GM10847 (cell line): ENCODE data around the gene PPARGC1A.

ENCODE experiments used
- POLR2A ChIP-seq: IDR thresholded peaks from 2 replicates; pipeline ENCODE4 v1.6.1; 2011; ENCODE audit not compliant: insufficient read length; ENCODE audit errors: extremely low read depth

Gene PPARGC1A

DNA sequence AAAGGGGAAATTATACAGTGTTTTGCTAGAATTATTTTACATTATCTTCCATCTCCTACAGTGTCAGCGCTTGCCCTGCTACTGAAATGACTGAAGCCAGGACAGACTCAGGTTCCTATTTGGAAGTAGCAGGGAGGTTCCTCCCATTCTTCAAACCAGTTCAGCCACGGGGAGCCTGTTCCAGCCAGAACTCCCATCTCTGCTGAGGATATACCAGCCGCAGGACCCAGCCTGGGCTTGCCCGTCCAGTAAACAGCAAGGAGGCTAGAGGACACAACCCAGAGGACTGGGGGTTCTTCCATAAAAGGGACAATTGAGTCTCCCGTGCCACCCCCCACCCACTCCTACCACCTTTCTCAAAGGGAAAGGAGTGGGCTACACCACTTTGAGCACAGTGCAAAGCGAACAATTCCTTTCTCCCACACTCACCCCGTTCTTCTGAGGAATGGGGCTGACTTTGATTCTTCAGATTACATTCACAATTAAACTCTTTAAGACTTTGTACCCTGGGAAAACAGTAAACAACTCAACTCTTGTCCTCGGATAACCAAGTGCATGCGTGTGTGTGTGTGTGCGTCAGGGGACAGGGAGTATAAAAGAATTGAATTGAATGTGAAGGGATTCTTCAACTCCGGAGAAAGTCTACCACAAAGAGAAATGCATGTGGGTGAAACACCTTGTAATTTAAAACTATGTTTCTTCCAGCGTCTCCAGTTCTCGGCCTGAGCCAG lies 31.0 kb upstream of the PPARGC1A start:
- no peak for TF ChIP-seq POLR2A

DNA sequence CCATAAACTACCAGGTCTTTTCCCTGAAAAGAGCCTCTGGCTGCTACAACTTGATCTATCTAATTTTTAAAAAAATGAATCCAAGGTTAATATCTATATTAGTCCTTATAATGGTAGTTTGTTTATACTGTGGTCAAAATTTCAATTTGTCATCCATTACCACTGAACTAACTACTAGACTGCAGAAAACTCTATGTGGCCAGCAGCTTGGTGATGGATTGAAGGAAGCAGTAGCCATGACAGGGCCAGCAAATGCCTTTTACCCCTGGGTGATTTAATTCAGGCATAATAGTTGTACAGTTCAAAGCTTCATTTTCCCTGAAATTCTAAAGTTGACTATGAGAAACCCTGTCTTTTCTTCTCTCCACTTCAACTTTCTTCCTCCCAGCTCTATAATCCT lies 30.4 kb upstream of the PPARGC1A start:
- no peak for TF ChIP-seq POLR2A

DNA sequence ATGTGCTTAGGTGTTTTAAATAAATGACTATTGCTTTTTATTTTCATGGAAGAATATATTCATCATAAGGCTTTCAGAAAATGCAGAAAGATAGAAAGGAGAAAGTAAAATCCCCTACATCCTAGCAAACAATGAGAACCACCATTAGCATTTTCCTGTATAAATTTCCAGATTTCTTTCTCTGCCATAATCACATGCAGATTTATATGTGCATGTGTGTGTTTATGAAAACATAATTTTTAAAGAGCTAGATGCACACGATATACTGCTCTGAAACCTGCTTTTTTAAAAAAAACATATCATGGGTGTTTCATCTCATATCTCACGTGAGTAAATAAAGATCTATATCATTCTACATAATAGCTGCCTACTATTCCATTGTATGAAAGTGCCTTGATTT lies 26.4 kb upstream of the PPARGC1A start:
- TF ChIP-seq POLR2A = no peak

DNA sequence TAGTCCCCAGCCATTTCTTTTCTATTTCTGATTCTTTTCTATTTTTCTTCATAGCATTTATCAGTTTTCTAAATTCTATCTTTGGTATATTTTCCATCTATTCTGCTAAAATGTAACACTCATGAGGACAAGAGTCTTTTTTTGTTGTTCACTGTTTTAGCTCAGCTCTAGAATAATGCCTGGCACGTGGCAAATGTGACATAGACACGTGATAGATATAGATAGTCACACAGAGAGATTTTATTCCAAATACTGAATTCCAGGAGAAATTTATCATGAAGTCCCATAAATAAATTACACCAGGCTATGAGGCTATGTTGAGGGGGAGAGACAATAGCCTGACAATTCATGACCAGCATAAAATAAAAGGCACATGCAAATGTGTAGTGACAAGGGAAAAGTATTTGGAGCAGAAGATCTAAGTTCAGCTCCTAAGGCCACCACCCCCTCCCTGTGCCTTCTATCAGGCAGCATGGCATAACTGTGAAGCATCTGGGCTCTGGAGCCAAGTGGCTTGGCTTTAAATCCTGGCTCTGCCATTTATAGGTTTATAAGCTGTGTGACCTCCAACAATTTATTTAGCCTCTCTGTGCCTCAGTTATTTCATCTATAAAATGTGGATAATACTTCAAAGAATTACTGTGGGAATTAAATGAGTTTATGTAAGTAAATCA lies 25.7 kb upstream of the PPARGC1A start:
- TF ChIP-seq POLR2A = no peak

DNA sequence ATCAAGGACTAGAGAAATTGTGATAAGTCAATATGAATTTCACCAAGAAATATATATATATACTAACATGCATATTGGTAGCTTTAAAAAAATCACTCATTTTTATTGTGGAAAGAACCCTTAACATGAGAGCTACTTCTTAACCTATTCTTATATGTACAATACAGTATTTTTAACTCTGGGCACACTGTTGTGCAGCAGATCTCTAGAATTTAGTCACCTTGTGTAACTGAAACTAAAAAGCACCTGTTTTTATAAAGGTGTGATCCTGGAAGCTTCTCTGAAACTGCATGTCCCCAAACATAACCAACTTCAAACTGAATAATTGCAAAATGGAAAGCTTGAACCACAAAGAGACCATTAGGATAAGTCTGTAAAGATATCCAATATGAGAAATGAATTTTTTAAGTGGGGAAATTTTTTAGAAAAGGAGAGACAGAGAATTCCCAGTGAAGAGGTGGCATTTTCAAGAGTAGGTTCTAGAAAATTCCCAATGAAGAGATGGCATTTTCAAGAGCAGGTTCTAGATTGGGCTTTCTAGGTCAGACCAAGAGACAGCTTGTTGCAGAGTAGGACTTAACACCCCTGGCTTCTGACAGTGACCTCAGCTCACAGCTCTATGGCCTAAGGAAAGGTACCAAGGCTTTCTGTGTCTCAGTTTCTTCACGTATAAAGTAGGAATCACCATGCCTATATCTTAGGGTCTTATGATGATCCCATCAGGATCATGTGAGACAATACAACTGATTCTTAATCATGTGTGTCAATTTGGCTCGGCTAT lies 22.0 kb upstream of the PPARGC1A start:
- no peak for TF ChIP-seq POLR2A

DNA sequence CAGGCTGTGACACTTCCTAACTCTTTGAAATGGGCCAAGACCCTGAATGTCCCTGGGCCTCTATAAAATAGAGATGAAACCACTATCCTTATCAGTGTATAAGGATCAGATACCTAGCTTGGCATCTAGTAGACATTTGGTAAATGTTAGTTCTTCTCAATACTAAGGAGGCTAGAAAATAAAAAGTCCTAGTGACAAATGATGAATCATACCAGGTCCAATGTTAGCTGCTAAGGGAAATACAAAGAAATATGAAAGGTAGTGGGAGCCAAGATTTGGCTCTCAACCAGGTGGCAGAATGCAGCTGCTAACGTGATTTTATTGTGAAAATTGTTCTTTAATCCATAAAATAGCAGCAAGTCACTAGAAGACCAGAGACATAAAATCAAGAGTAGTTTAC lies 19.8 kb upstream of the PPARGC1A start:
- no peak for TF ChIP-seq POLR2A

DNA sequence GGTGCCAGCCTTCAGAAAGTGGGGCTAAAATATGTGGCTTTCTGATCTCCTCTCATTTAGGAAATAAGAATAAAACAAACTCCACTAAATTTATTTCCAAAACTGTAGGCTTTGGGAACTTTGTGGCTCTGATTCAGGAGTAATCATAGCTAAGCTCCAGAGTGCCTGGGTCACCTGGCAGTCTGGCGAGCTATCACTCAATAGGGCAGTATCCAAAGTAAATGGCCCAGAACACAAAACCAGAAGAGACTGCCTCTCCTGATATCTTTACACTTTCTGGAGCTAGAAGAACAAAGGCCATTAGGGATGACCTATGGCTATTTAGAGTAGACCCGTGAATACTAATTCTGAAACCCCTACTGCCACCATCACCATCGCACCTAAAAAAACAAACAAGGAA lies 17.0 kb upstream of the PPARGC1A start:
- no peak for TF ChIP-seq POLR2A

DNA sequence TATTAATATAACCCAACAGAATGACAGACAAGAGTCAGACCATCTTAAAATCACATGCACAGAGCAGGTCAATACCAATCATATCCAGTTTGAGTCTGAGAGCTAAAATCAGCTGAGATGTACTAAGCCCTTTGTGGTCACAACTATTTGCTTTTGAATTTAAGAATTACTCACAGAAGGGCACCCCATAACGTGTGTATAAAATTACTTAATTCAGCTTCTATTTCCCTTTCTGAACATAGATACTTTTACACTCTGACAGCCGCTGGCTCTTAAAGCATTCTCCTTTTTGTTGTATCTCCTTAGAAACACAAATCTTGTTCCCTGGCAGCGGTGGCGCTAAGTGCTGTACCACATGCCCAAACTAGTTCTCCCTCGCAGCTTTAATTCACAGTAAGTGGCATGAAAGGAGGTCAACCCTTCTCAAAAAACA lies 14.8 kb upstream of the PPARGC1A start:
- no peak for TF ChIP-seq POLR2A

DNA sequence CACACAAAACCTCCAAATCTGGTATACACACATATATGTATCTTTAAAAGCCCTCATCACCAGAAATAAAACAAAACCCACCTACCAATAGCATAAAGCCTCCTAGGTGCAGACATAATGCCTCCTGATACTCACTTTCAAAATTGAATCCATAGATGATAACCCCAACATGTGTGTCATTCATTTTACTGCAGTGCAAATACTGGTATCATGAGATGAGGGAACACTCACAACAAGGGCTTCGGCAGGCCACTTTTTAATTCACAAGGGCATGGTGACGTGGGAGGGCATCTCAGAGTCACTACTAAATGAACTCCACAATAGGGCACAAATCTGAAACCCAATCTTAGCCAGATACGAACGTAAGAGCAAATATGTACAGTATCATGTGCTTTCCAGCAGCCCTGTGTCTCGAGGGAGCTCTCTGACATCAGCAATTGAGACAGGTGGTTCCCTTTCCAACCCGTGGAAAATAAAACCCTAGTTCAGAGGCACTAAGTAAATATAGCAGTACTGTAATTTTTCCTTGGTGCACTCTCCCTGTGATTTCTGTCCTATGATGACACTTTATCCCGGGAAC lies 14.1 kb upstream of the PPARGC1A start:
- TF ChIP-seq POLR2A = no peak

DNA sequence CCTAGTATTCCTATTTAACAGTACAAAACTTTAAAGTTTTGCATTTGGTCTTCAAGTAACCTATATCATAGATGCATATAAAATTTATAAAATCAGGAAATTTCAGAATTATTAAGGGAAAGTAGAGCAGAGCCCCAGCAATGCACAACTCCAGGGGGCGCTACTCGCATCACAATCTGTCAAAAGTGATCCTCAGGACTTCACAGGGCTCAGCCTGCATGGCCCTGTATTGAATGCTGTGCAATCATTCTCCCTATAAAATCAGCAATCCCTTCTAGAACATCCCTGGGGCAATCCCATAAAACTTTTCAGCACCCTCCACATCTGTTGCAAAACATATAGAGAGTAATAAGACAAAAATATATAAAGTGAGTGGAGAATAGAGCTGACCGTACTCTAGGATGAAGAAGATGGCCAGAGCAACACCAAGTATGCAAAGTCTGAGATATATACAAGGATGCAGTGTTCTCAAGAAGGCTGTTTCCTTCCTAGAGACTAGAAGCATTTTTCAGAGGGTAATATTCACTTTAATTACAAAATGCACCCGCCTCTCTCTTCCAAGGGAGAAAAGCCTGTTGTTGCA lies 12.5 kb upstream of the PPARGC1A start:
- no peak for TF ChIP-seq POLR2A

DNA sequence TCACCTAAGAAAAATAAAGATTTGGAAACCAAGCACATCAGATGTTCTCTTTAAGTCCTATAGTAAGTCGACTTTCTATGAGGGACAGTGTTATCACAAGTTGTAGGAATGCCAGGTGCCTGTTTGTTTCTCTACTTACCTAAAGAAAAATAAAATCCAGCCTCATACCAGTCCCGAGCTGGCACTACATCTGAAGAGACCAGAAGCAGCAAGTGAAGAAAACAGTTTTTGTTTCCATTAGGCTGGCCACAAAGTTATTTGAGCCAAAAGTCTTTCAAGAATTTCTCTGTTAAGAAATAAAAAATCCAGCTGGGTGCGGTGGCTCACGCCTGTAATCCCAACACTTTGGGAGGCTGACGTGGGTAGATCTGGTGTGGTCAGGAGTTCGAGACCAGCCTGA lies 10.8 kb upstream of the PPARGC1A start:
- no peak for TF ChIP-seq POLR2A

DNA sequence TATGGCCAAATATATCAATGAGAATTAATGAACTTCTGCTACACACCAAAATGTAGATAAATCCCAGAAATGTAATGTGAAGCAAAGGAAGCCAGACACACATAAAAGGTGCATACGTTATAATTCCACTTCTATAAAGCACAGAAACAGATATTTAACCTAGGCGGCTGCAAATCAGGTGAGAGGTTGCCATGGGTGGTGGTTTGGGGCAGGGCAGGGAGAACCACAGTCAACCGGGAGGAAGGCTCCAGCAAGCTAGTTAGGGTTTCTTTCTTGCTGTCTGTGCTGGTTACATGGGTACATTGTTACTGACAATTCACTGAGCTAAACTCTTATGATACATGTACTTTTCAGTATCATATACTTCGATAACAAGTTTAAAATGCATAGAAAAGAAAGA lies 9.7 kb upstream of the PPARGC1A start:
- TF ChIP-seq POLR2A = no peak

DNA sequence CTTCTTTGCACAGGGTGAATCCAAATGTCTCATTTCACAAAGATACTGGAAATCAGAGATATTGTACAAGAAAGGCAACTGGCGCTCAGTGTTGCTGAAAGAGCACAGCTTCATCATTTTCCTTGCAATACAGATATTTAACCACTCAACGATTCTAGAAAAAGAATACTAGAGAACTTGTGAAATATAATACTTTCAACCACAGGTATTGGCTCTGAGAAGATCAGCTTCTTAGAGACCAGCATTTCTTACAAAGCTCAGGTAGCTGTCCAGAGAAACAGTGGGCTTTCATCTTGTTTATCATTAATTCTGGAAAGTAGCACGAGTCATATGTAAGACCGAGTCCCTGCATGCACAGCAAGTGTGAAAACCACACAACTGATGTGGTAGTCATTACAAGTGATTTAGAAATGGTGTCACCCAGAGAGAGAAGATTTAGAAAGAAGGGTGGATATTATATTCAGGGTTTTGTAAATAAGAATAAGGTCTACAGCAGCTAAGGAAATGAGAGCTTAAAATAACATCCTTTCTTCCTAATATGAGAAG lies 7.8 kb upstream of the PPARGC1A start:
- no peak for TF ChIP-seq POLR2A

DNA sequence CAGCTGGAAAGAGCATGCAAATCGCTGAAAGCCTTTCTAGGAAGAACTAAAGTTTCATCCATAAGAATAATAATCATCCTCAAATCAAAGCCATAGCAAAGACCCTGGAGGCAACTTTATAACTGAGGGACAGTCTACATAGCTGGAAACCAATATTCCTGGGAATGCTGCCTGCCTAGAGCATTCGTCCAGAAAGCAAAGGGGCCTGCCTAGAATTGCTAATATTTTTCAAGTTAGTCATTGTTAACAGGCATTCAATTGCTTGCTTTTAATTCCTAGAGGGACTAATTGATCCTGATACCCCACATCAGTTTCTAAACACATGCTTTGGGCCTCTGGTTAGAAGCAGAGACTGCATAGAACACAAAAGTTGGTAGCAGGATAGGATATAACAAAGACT lies 4.2 kb upstream of the PPARGC1A start:
- no peak for TF ChIP-seq POLR2A

DNA sequence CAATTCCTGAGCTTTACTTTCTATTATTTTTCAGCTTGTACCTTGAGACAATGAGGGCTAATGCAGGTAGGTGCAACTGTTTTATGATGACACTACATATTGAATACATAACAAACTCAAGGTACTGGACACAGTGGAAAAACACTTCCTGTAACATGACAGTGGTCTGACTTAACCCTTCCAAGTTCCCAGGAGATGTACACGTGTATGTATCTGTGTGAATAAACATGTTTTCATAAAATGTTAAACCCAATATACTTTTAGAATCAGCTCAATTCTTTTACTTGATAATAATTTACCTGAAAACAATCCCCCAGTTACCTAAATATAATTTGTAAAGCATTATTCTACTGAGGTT lies 1.2 kb upstream of the PPARGC1A start:
- TF ChIP-seq POLR2A = no peak
